ENCODE data around the gene PUS7.

DNA sequence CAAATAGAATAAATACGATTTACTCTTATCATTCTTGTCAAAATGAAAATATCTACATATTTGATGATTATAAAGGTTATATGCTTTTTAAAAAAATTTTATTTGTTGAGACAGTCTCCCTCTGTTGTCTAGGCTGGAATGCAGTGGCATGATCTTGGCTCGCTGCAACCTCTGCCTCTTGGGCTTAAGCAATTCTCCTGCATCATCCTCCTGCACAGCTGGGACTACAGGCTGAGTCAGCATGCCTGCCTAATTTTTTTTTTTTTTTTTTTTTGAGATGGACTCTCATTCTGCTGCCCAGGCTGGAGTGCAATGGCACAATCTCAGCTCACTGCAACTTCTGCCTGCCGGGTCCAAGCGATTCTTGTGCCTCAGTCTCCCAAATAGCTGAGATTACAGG, 48.9 kb downstream of the PUS7 start:
- TF ChIP-seq, protein P1, sequence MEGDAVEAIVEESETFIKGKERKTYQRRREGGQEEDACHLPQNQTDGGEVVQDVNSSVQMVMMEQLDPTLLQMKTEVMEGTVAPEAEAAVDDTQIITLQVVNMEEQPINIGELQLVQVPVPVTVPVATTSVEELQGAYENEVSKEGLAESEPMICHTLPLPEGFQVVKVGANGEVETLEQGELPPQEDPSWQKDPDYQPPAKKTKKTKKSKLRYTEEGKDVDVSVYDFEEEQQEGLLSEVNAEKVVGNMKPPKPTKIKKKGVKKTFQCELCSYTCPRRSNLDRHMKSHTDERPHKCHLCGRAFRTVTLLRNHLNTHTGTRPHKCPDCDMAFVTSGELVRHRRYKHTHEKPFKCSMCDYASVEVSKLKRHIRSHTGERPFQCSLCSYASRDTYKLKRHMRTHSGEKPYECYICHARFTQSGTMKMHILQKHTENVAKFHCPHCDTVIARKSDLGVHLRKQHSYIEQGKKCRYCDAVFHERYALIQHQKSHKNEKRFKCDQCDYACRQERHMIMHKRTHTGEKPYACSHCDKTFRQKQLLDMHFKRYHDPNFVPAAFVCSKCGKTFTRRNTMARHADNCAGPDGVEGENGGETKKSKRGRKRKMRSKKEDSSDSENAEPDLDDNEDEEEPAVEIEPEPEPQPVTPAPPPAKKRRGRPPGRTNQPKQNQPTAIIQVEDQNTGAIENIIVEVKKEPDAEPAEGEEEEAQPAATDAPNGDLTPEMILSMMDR (IDR thresholded peaks at IDR 0.05), result no peak
- no peak for TF ChIP-seq POLR2A (IDR thresholded peaks at IDR 0.05)
